Fibroblast of lung (primary cell): ENCODE measurements around the gene ARMC9.

Experiments
- EZH2 ChIP-seq: IDR thresholded peaks from 2 replicates; pipeline ENCODE4 v1.5.1; 2012; ENCODE audit warnings: low read length, control low read depth, mild to moderate bottlenecking; ENCODE audit errors: missing control alignments
- TF ChIP-seq, protein P1 (sequence below), 2 donors: IDR thresholded peaks in 1 of 2; conservative IDR thresholded peaks in 1 of 2; 1 replicate in 1 of 2; 2 replicates in 1 of 2; pipeline ENCODE4 v1.5.1; 2011 to 2012; ENCODE audit warnings: low read length in 2 of 2, control low read depth in 1 of 2, inconsistent platforms in 1 of 2, low read depth in 1 of 2, mild to moderate bottlenecking in 1 of 2

DNA sequence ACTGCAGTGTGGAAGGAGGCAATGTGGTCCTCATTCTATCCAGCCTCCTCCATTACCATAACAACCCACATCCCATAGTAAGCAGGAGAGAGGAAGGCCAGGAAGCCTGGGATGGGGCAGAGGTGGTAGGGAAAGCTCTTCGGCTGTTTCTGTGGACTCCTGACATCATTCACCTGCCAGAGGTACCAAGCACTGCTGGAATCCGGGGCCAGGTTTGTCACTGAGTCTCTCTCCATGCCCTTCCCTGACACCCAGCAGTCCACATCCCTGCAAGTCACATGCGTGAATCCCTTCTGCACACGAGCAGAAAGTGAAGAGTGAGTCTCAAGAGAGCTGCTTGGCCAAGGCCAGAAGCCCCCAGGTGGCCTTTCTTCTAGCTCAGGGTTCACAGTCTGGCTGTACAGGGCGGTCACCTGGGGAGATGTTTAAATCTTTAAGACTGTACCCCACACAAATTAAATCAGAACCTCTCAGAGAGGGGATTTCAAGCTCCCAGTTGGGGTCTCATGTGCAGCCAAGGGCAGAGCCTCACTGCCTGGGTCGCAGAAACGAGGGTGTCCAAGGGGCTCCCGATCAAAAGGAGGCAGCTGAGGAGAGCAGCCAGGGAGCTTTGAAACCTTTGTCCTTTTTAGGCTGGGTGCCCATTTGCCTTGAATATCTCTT, 94.2 kb downstream of the ARMC9 start:
- TF ChIP-seq, protein P1, sequence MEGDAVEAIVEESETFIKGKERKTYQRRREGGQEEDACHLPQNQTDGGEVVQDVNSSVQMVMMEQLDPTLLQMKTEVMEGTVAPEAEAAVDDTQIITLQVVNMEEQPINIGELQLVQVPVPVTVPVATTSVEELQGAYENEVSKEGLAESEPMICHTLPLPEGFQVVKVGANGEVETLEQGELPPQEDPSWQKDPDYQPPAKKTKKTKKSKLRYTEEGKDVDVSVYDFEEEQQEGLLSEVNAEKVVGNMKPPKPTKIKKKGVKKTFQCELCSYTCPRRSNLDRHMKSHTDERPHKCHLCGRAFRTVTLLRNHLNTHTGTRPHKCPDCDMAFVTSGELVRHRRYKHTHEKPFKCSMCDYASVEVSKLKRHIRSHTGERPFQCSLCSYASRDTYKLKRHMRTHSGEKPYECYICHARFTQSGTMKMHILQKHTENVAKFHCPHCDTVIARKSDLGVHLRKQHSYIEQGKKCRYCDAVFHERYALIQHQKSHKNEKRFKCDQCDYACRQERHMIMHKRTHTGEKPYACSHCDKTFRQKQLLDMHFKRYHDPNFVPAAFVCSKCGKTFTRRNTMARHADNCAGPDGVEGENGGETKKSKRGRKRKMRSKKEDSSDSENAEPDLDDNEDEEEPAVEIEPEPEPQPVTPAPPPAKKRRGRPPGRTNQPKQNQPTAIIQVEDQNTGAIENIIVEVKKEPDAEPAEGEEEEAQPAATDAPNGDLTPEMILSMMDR (conservative IDR thresholded peaks at IDR 0.05 in 1 of 2, IDR thresholded peaks at IDR 0.05 in 1 of 2; ENCODE audit: low read depth in 1 of 2, low read length in 2 of 2), result no peak
- TF ChIP-seq EZH2, result no peak
